ENCODE data around the gene PHRF1.

Gene PHRF1

GRCh38 chr11:659532-660085 is 83.3 kb downstream of the PHRF1 start:
- DNase-seq, result no peak

GRCh38 chr11:660281-660680 is 84.0 kb downstream of the PHRF1 start:
- DNase-seq, result no peak

GRCh38 chr11:660681-661444 is 84.6 kb downstream of the PHRF1 start:
- no peak for DNase-seq

Data from NCI-H187 (cell line).